ENCODE results near the gene EIF4E2. TPM values are rescaled to one million over a fixed set of nuclear protein-coding genes. Genes with fewer than 3 reads are reported as not detected.

EIF4E2 gene
- total and polyA plus RNA-seq, 2 of the 4 experiments (the other 2 are of a cell fraction), result 52.1 to 105 TPM

DNA sequence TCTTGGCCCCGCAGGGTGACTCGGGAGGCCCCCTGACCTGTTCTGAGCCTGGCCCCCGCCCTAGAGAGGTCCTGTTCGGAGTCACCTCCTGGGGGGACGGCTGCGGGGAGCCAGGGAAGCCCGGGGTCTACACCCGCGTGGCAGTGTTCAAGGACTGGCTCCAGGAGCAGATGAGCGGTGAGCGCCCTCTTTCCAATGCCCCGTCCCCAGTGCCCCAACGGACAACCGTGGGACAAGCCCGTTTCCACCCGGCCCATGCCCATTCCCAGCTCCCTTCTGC is 27.1 kb upstream of the EIF4E2 start:
- DNase-seq (no peak), ATAC-seq (ENCODE audit: low read depth) (no peak)
- Histone ChIP-seq H2BK15ac (ENCODE audit: low read depth, low read length) (no peak overlapping the region), H4K8ac (ENCODE audit: low read depth in 2 of 2, low read length in 2 of 2) (no peak overlapping the region), H3K27ac (ENCODE audit: insufficient read depth, low read length) (no peak overlapping the region), H2BK120ac (ENCODE audit: low read depth, low read length) (no peak overlapping the region), H3K4me2 (ENCODE audit: low read depth, low read length) (no peak overlapping the region), H3K9me3 (ENCODE audit: control insufficient read depth, insufficient read depth, low read length) (no peaks in the 10 kb centered on the region), H3K27me3 (ENCODE audit: control insufficient read depth, insufficient read depth, low read length) (peaks cover 75% of the 10 kb centered on the region), H3K14ac (replicated peaks; ENCODE audit: low read depth, low read length) (no peak overlapping the region), H3K4me1 (ENCODE audit: control insufficient read depth, insufficient read depth, low read length) (no peaks in the 10 kb centered on the region), H3K23ac (ENCODE audit: low read depth, low read length) (no peak overlapping the region), H3K9ac (ENCODE audit: low read depth, low read length) (no peak overlapping the region), H4K20me1 (ENCODE audit: insufficient read depth, low read length) (no peaks in the 10 kb centered on the region), H2AK9ac (replicated peaks; ENCODE audit: low read depth, low read length, poor library complexity) (no peak overlapping the region), H2BK20ac (ENCODE audit: low read depth, low read length) (no peak overlapping the region), H2AK5ac (ENCODE audit: low read depth, low read length) (no peak overlapping the region), H4K91ac (ENCODE audit: insufficient read depth, low read depth, low read length) (no peak overlapping the region), H3K79me1 (ENCODE audit: low read depth in 1 of 2, low read length in 2 of 2) (no peaks in the 10 kb centered on the region), H3K4me3 (ENCODE audit: insufficient read depth, low read depth, low read length) (no peak overlapping the region), H2BK5ac (ENCODE audit: low read depth, low read length, poor library complexity, severe bottlenecking) (no peak overlapping the region), H3K4ac (ENCODE audit: low read depth, low read length) (no peak overlapping the region), H4K5ac (ENCODE audit: low read depth, low read length) (no peak overlapping the region), H3K36me3 (ENCODE audit: control insufficient read depth, insufficient read depth, low read length) (no peaks in the 10 kb centered on the region), H2AFZ (replicated peaks; ENCODE audit: low read length, poor library complexity) (peak overlapping the region; percentile 63), H3K18ac (ENCODE audit: low read depth, low read length) (no peak overlapping the region), H3K56ac (ENCODE audit: extremely low read depth, insufficient read depth, low read length) (no peak overlapping the region), H3K9me1 (ENCODE audit: insufficient read depth, low read length) (no peaks in the 10 kb centered on the region)
- TF ChIP-seq SMC3 (IDR thresholded peaks at IDR 0.05; ENCODE audit: low read depth, low read length) (no peak), RCOR1 (IDR thresholded peaks at IDR 0.05; ENCODE audit: insufficient replicate concordance, low read length) (no peak), ELK1 (IDR thresholded peaks at IDR 0.05; ENCODE audit: borderline replicate concordance, low read depth, low read length) (no peak), CHD1 (IDR thresholded peaks at IDR 0.05; ENCODE audit: low read depth, low read length) (no peak), MXI1 (IDR thresholded peaks at IDR 0.05; ENCODE audit: borderline replicate concordance, low read depth, low read length) (no peak), NFE2L2 (IDR thresholded peaks at IDR 0.05; ENCODE audit: low read depth, low read length) (no peak), CTCF (conservative IDR thresholded peaks at IDR 0.05; ENCODE audit: low read depth, low read length) (no peak), RAD21 (IDR thresholded peaks at IDR 0.05; ENCODE audit: low read length) (no peak), POLR2A (IDR thresholded peaks at IDR 0.05; ENCODE audit: low read depth, low read length) (no peak), MAFK (IDR thresholded peaks at IDR 0.05; ENCODE audit: low read depth, low read length) (no peak), MAZ (IDR thresholded peaks at IDR 0.05; ENCODE audit: borderline replicate concordance, low read depth, low read length) (no peak), CEBPB (IDR thresholded peaks at IDR 0.05; ENCODE audit: low read depth, low read length) (no peak), FOS (IDR thresholded peaks at IDR 0.05; ENCODE audit: low read depth, low read length) (no peak), BHLHE40 (IDR thresholded peaks at IDR 0.05; ENCODE audit: low read depth, low read length) (no peak), RFX5 (IDR thresholded peaks at IDR 0.05; ENCODE audit: low read depth, low read length) (no peak)
- TF ChIP-seq, protein P1, sequence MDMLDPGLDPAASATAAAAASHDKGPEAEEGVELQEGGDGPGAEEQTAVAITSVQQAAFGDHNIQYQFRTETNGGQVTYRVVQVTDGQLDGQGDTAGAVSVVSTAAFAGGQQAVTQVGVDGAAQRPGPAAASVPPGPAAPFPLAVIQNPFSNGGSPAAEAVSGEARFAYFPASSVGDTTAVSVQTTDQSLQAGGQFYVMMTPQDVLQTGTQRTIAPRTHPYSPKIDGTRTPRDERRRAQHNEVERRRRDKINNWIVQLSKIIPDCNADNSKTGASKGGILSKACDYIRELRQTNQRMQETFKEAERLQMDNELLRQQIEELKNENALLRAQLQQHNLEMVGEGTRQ (IDR thresholded peaks at IDR 0.05; ENCODE audit: low read depth, low read length), result no peak
- dilution Hi-C loops (cut with HindIII; ENCODE audit: low sequenced_read_pairs, unreplicated experiment), result no loop called here
- WGBS, 2 experiments (ENCODE audit: extremely low coverage in 2 of 2, insufficient read length in 1 of 2), result 6% methylated on average over 9 of the region's 16 CpGs; no CpG with 5 or more reads in 1 of the 2 experiments
- in situ Hi-C loops (cut with MboI; ENCODE audit: low sequenced_read_pairs), result no loop called here
- BruUV-seq (replicated peaks), result no TSS peak
- intact Hi-C loops (cut with micrococcal nuclease), result no loop called here
- ChIA-PET POLR2A (ENCODE audit: unreplicated experiment) (no interaction called here), CTCF (no interaction called here)

All from IMR-90 (cell line).